Neural progenitor cell (in vitro differentiated cells): ENCODE results near the gene HDAC11. TPM values are rescaled to one million over a fixed set of nuclear protein-coding genes. Genes with fewer than 3 reads are reported as not detected.

Experiments used
- DNase-seq: peaks from one replicate; pipeline ENCODE4 v3.0.0-alpha.2; 2016; ENCODE audit warnings: low spot score
- H2AFZ ChIP-seq: fragments of 200-600 bp; sonication (generic); replicated peaks from 2 replicates; pipeline ENCODE4 v1.6.1; 2016; ENCODE audit warnings: antibody characterized with exemption
- H3F3A ChIP-seq: fragments of 200-600 bp; sonication (generic); 2 replicates; pipeline ENCODE4 v1.6.1; 2016; ENCODE audit warnings: antibody characterized with exemption, low read depth
- H3K27ac ChIP-seq: fragments of 200-600 bp; sonication (generic); 2 replicates; pipeline ENCODE4 v1.5.1; 2016; ENCODE audit warnings: mild to moderate bottlenecking
- H3K27me3 ChIP-seq: fragments of 200-600 bp; sonication (generic); 2 replicates; pipeline ENCODE4 v1.6.1; 2016; ENCODE audit warnings: mild to moderate bottlenecking, moderate library complexity
- H3K36me3 ChIP-seq: fragments of 200-600 bp; sonication (generic); 2 replicates; pipeline ENCODE4 v1.5.1; 2016
- H3K4me1 ChIP-seq: fragments of 200-600 bp; sonication (generic); 2 replicates; pipeline ENCODE4 v1.6.1; 2016; ENCODE audit warnings: mixed run types
- H3K4me2 ChIP-seq: fragments of 200-600 bp; sonication (generic); 2 replicates; pipeline ENCODE4 v1.6.1; 2016
- H3K4me3 ChIP-seq: fragments of 200-600 bp; sonication (generic); 2 replicates; pipeline ENCODE4 v1.5.1; 2016
- H3K79me2 ChIP-seq: fragments of 200-600 bp; sonication (generic); 2 replicates; pipeline ENCODE4 v1.6.1; 2016; ENCODE audit warnings: low read depth
- H3K9ac ChIP-seq: fragments of 200-600 bp; sonication (generic); 2 replicates; pipeline ENCODE4 v1.6.1; 2016
- H3K9me3 ChIP-seq: fragments of 200-600 bp; sonication (generic); 2 replicates; pipeline ENCODE4 v1.5.1; 2016; ENCODE audit warnings: low read depth
- H4K20me1 ChIP-seq: fragments of 200-600 bp; sonication (generic); 2 replicates; pipeline ENCODE4 v1.6.1; 2016; ENCODE audit warnings: low read depth
- H3K27ac Mint-ChIP-seq: 3 replicates; pipeline ENCODE4 v1.8.0; 2021; ENCODE audit warnings: mixed read lengths
- H3K27me3 Mint-ChIP-seq: 2 replicates; pipeline ENCODE4 v1.8.0; 2022; ENCODE audit warnings: low read depth, mild to moderate bottlenecking, inconsistent platforms, moderate library complexity, mixed read lengths; ENCODE audit not compliant: insufficient read depth
- H3K36me3 Mint-ChIP-seq: 3 replicates; pipeline ENCODE4 v1.8.0; 2021; ENCODE audit warnings: mixed read lengths
- H3K4me1 Mint-ChIP-seq: 3 replicates; pipeline ENCODE4 v1.8.0; 2021; ENCODE audit warnings: mixed read lengths
- H3K4me3 Mint-ChIP-seq: 3 replicates; pipeline ENCODE4 v1.8.0; 2021; ENCODE audit warnings: mild to moderate bottlenecking, moderate library complexity, mixed read lengths
- H3K9me3 Mint-ChIP-seq: 3 replicates; pipeline ENCODE4 v1.8.0; 2020; ENCODE audit warnings: mixed read lengths
- CTCF ChIP-seq: fragments of 200-600 bp; sonication (generic); IDR thresholded peaks from 2 replicates; pipeline ENCODE4 v1.5.1; 2017; ENCODE audit warnings: antibody characterized with exemption, mild to moderate bottlenecking
- EZH2 ChIP-seq: fragments of 200-600 bp; sonication (generic); IDR thresholded peaks from 2 replicates; pipeline ENCODE4 v1.6.1; 2017; ENCODE audit warnings: antibody characterized with exemption, mild to moderate bottlenecking, moderate library complexity
- EZH2phosphoT487 ChIP-seq: fragments of 200-600 bp; sonication (generic); IDR thresholded peaks from 2 replicates; pipeline ENCODE4 v1.6.1; 2017; ENCODE audit warnings: antibody characterized with exemption
- total RNA-seq: library from RNA; depleted of rRNA; stranded (reverse); fragments of >200 nt; gene quantifications from 2 replicates; pipeline ENCODE4 v1.2.3, GENCODE V29; 2015; ENCODE audit warnings: low replicate concordance

Gene HDAC11
- total RNA-seq, 1 donor from 2014 or later: 4.8 TPM

- H3K27me3 Mint-ChIP-seq: peaks cover 10% of the 10 kb centered on the region
- H3K27ac Mint-ChIP-seq: peak overlapping the region; percentile 13
- Histone ChIP-seq H3K27me3 (no peaks in the 10 kb centered on the region), H3K79me2 (no peaks in the 10 kb centered on the region), H3K27ac (no peak overlapping the region), H3K4me2 (no peak overlapping the region), H3K4me1 (no peaks in the 10 kb centered on the region), H3K36me3 (no peaks in the 10 kb centered on the region), H3K9me3 (no peaks in the 10 kb centered on the region), H2AFZ (no peak overlapping the region), H3K4me3 (no peak overlapping the region), H3K9ac (no peak overlapping the region), H3F3A (no peaks in the 10 kb centered on the region), H4K20me1 (no peaks in the 10 kb centered on the region)
- no peak for DNase-seq
- TF ChIP-seq EZH2phosphoT487 (no peak), CTCF (no peak), EZH2 (no peak)
- H3K36me3 Mint-ChIP-seq: no peaks in the 10 kb centered on the region
- no peaks in the 10 kb centered on the region for H3K9me3 Mint-ChIP-seq
- H3K4me1 Mint-ChIP-seq: peaks cover 36% of the 10 kb centered on the region
- H3K4me3 Mint-ChIP-seq: no peak overlapping the region
These were observed 17.3 kb upstream of the HDAC11 start for GRCh38 chr3:13462822-13463221.

- no peak overlapping the region for H3K4me3 ChIP-seq
- Mint-ChIP-seq H3K36me3 (no peaks in the 10 kb centered on the region), H3K27ac (peak overlapping the region; percentile 53), H3K4me3 (no peak overlapping the region), H3K9me3 (no peaks in the 10 kb centered on the region), H3K4me1 (peaks cover 36% of the 10 kb centered on the region), H3K27me3 (peaks cover 10% of the 10 kb centered on the region)
- no peaks in the 10 kb centered on the region for H3F3A ChIP-seq
- H3K4me1 ChIP-seq: no peaks in the 10 kb centered on the region
- no peak overlapping the region for H3K9ac ChIP-seq
- no peak for DNase-seq
- H3K4me2 ChIP-seq: no peak overlapping the region
- TF ChIP-seq EZH2: no peak
- no peak for TF ChIP-seq EZH2phosphoT487
- no peak for TF ChIP-seq CTCF
- H3K36me3 ChIP-seq: no peaks in the 10 kb centered on the region
- H3K79me2 ChIP-seq: no peaks in the 10 kb centered on the region
- no peak overlapping the region for H3K27ac ChIP-seq
- no peaks in the 10 kb centered on the region for H4K20me1 ChIP-seq
- H3K9me3 ChIP-seq: no peaks in the 10 kb centered on the region
- no peak overlapping the region for H2AFZ ChIP-seq
- H3K27me3 ChIP-seq: no peaks in the 10 kb centered on the region
These were observed 16.3 kb upstream of the HDAC11 start for GRCh38 chr3:13463618-13464400.

GRCh38 chr3:13465236-13465873 lies 14.8 kb upstream of the HDAC11 start:
- no peak for DNase-seq
- H4K20me1 ChIP-seq: no peaks in the 10 kb centered on the region
- H3K4me1 ChIP-seq: no peaks in the 10 kb centered on the region
- peak overlapping the region; percentile 18 for H2AFZ ChIP-seq
- H3K4me2 ChIP-seq: no peak overlapping the region
- H3K9ac ChIP-seq: no peak overlapping the region
- no peaks in the 10 kb centered on the region for H3F3A ChIP-seq
- no peaks in the 10 kb centered on the region for H3K9me3 Mint-ChIP-seq
- no peak overlapping the region for H3K27ac ChIP-seq
- no peaks in the 10 kb centered on the region for H3K36me3 ChIP-seq
- peaks cover 5% of the 10 kb centered on the region for H3K27me3 Mint-ChIP-seq
- H3K4me3 ChIP-seq: no peak overlapping the region
- H3K9me3 ChIP-seq: no peaks in the 10 kb centered on the region
- no peak overlapping the region for H3K4me3 Mint-ChIP-seq
- H3K27ac Mint-ChIP-seq: no peak overlapping the region
- no peaks in the 10 kb centered on the region for H3K36me3 Mint-ChIP-seq
- TF ChIP-seq CTCF: no peak
- no peak for TF ChIP-seq EZH2
- TF ChIP-seq EZH2phosphoT487: no peak
- H3K4me1 Mint-ChIP-seq: peaks cover 25% of the 10 kb centered on the region
- no peaks in the 10 kb centered on the region for H3K79me2 ChIP-seq
- no peaks in the 10 kb centered on the region for H3K27me3 ChIP-seq
